Stomach (tissue), 4 donors: Measurements from ENCODE around the gene STK4.

Experiments used
- POLR2A ChIP-seq, 4 donors: fragments of 450-650 bp; IDR thresholded peaks; one replicate each; pipeline ENCODE4 v1.6.1; 2016; ENCODE audit warnings: antibody characterized with exemption in 4 of 4, control low read depth in 2 of 4, mild to moderate bottlenecking in 1 of 4, moderate library complexity in 1 of 4
- POLR2AphosphoS5 ChIP-seq, 3 donors: sonication (generic); formaldehyde crosslinking; IDR thresholded peaks; one replicate each; pipeline ENCODE4 v1.6.1; 2016; ENCODE audit warnings: antibody characterized with exemption in 3 of 3
- TF ChIP-seq, protein P1 (sequence below), 7 experiments: fragments of 450-650 bp in 4 of 7; fragments of 200-600 bp in 3 of 7; sonication (generic) in 3 of 7; IDR thresholded peaks; one replicate each; pipeline ENCODE4 v1.5.1; 2016 to 2019; ENCODE audit warnings: antibody characterized with exemption in 7 of 7, control low read depth in 2 of 7, mild to moderate bottlenecking in 1 of 7

DNA sequence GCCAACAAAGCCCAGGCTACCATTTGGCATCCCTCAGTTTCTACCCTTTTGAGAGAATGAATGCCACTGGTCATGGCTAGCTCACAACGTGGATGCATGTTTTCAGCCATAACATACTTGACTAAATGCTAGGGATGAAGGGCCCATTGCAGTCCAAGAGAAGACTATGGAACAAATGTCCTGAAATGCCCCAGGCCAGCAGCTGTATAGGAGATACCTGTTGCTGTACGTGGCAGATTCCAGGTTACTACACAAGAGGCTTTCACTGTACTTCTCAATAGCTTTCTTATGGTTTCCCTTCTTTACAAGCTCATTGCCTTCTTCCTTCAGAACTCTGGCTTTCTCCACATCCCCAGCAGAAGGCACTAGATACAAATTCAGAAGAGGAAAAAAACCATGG, 17.8 kb upstream of the STK4 start:
- TF ChIP-seq, protein P1, sequence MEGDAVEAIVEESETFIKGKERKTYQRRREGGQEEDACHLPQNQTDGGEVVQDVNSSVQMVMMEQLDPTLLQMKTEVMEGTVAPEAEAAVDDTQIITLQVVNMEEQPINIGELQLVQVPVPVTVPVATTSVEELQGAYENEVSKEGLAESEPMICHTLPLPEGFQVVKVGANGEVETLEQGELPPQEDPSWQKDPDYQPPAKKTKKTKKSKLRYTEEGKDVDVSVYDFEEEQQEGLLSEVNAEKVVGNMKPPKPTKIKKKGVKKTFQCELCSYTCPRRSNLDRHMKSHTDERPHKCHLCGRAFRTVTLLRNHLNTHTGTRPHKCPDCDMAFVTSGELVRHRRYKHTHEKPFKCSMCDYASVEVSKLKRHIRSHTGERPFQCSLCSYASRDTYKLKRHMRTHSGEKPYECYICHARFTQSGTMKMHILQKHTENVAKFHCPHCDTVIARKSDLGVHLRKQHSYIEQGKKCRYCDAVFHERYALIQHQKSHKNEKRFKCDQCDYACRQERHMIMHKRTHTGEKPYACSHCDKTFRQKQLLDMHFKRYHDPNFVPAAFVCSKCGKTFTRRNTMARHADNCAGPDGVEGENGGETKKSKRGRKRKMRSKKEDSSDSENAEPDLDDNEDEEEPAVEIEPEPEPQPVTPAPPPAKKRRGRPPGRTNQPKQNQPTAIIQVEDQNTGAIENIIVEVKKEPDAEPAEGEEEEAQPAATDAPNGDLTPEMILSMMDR (IDR thresholded peaks at IDR 0.05): no peak
- TF ChIP-seq POLR2A (IDR thresholded peaks at IDR 0.05) (no peak), POLR2AphosphoS5 (IDR thresholded peaks at IDR 0.05) (no peak)
